NCI-H1436 treated with DMSO at 0.1 percent for 48 hours (cell line): ENCODE data around the gene OR5L1.

Source experiments
- DNase-seq: peaks from one replicate; lab custom pipeline; 2025; lab: John Stamatoyannopoulos, UW

Gene OR5L1

DNA sequence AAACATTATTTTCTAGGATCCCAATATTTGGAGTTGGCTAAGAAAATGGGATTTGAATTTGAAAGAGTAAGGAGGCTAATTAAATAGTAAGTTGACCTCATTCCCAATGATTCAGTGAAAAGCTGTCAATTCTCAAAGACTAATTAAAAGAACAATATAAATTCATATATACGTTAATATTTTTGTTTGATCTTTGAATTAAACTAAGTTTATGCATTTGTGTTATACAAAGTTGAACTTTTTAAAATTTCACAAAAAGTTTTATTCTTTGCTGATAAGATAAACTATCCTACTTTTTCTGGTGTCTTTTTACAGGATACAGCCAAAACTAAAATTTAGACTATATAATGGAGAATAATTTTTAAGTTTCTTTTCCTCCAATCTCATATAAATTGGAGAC is at the start of gene OR5L1:
TSS of gene OR5L1 (plus strand) at position 301 of the 400 bp plus-strand sequence. CDS start 100 bp downstream, outside the sequence.
- no peak for DNase-seq

DNA sequence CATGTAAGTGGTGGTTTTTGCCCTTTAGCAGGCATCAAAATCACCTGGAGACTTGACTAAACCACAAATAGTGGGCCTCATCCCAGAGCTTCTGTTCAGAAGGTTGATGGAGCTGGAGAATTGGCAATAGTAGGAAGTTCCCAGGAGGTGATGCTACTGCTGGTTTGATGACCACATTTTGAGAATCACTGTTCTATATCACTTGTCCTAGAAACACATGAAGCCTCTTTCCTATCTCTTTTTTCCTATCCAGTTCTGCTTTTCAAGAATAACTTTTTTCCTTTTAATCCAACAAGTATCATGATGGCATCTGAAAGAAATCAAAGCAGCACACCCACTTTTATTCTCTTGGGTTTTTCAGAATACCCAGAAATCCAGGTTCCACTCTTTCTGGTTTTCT is 38.0 kb upstream of the OR5L1 start, which contains the start of gene OR5D13:
TSS of gene OR5D13 (plus strand) at position 301 of the 400 bp plus-strand sequence. CDS start at position 301, 0 bp downstream.
- DNase-seq = no peak

DNA sequence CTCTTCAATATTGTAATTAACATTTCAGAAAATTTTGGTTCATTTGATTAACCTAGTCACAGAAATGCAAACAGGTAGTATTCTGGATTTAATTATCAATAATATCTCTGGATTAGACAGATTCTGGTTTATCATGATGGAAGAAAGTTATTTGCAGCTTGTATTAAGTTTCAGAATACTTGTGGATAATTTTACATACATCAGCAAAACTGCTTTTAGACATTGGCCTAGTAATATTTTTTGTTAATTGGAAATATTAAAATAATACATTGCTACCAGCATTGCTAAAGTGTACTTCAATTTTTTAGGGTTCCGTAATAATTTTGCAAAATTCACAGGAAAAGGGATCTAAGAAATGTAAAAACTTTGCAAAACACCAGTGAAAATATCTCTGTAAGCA is 19.6 kb upstream of the OR5L1 start:
- DNase-seq = no peak

DNA sequence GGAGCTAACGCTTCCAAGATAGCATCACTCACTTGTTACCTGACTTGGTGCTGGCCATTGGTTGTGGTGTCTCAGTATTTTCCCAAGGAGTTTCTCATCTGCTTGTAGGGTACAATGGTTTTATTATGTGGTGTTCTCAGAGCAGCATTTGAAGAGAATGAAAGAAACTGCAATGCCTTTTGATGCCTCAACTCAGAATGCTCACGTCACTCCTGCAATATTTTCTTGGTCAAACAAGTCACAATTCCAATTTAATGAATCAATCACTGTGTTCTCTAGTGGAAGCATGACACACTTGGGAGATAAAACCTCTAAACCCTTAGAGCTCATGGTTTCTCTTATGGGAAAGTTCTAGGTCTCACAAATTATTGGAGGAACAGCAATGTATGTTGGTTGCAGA is 17.8 kb upstream of the OR5L1 start:
- no peak for DNase-seq

DNA sequence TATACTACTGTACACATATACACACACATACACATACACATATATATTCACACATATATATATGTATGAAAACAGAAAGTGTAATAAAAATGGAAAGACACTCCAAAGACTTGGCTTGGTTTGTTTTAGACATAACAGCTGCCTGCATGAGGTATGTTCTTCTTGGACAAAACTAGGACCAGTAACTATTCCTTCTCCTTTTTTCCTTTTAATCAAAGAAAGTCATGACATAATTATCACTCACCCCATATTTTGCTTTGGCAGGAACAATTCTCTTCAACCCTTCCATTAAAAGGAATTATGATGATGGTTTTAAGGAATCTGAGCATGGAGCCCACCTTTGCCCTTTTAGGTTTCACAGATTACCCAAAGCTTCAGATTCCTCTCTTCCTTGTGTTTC is 15.9 kb upstream of the OR5L1 start, which contains the start of gene OR5D14:
TSS of gene OR5D14 (plus strand) at position 301 of the 400 bp plus-strand sequence. CDS start at position 301, 0 bp downstream.
- no peak for DNase-seq

DNA sequence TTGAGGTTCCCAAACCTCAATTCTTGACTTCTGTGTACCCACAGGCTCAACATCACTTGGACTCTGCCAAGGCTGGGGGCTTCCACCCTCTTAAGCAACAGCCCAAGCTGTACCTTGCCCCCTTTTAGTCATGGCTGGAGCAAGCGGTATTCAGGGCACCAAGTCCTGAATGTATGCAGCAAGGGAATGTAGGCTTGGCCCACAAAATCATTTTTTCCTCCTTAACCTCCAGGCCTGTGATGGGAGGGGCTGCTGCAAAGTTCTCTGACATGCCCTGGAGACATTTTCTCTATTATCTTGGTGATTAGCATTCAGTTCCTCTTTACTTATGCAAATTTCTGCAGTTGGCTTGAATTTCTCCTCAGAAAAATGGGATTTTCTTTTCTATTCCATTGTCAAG is 4.9 kb upstream of the OR5L1 start:
- no peak for DNase-seq

DNA sequence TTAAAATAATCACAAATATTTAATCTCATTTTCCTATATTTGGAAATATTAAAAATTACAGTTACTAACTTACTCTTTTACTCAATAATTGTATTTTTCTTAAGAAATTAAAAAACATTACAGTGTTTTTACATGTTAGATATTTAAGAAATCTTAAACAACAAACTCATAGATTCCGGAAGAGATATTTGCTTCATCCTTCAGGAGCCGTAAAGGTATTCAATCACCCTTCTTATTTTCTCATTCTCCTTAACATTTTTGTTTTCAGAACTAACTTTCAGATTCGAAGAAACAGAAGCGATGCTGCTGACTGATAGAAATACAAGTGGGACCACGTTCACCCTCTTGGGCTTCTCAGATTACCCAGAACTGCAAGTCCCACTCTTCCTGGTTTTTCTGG is 8.2 kb downstream of the OR5L1 start, which contains the start of gene OR5D18:
TSS of gene OR5D18 (plus strand) at position 301 of the 400 bp plus-strand sequence. CDS start at position 301, 0 bp downstream.
- no peak for DNase-seq

DNA sequence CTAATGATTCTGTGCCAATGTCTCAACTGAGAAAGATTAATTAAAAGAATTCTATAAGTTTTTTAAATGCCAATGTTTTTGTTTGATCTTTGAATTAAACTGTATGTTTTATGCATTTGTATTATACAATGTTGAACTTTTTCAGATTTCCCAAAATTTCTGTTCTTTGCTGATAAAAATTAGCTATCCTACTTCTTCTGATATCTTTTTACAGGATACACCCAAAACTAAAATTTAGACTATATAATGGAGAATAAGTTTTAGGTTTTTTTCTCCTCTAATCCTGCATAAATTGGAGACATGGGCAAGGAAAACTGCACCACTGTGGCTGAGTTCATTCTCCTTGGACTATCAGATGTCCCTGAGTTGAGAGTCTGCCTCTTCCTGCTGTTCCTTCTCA is 15.8 kb downstream of the OR5L1 start, which contains the start of gene OR5L2:
TSS of gene OR5L2 (plus strand) at position 301 of the 400 bp plus-strand sequence. CDS start at position 301, 0 bp downstream.
- DNase-seq = no peak

DNA sequence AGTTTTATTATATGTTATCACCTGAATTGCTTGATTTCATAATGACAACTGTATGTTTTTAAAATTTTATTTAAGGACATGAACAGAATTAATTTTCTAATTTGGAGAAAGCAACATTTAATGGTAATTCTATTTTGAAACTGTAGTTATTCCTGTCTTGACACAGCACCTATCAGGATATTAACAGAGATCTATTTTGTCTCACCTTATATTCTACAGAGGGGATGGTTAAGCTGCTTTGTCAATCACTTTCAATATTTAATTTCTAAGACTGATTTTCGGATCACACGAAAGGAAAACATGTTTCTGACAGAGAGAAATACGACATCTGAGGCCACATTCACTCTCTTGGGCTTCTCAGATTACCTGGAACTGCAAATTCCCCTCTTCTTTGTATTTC is 27.3 kb downstream of the OR5L1 start, which contains the start of gene OR5D16:
TSS of gene OR5D16 (plus strand) at position 301 of the 400 bp plus-strand sequence. CDS start at position 301, 0 bp downstream.
- DNase-seq = no peak

GRCh38 chr11:55847453-55847852 is 36.3 kb downstream of the OR5L1 start:
- DNase-seq = no peak

DNA sequence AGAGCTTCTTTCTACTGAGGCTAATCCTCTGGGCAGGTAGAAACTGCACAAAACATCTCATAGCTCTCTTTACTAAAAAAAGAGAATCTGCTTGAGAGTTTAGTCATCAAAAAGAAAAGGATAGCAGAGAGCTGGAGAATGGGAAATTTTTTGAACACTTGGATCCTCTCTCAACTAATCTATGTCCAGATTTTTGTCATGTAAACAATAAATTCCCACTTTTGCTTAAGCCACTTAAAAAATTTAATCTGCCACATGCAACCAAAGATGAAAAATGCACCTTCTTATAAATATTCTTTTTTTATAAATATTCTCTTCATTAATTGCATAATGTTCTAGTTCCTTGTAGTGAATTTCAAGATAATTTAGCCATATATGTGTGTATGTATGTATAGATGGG is 37.9 kb downstream of the OR5L1 start:
- no peak for DNase-seq

GRCh38 chr11:55852141-55852540 is 41.0 kb downstream of the OR5L1 start:
- DNase-seq = no peak

GRCh38 chr11:55854704-55855103 is 43.5 kb downstream of the OR5L1 start:
- DNase-seq = no peak
